GM18505 (cell line): ENCODE data around the gene GRAMD1B.

Experiments used
- ATAC-seq: cut with Tn5 transposase; IDR thresholded peaks from one replicate; pipeline ENCODE4 v1.9.1; 2021; ENCODE audit not compliant: unreplicated experiment
- POLR2A ChIP-seq: IDR thresholded peaks from 4 replicates; pipeline ENCODE4 v1.6.1; 2011; ENCODE audit warnings: borderline replicate concordance; ENCODE audit not compliant: insufficient read depth, insufficient read length; ENCODE audit errors: extremely low read depth

The GRAMD1B gene

GRCh38 chr11:123590296-123590912, 160.3 kb downstream of the GRAMD1B start:
- no peak for ATAC-seq
- no peak for TF ChIP-seq POLR2A

- no peak for TF ChIP-seq POLR2A
- ATAC-seq, result no peak
Observed at GRCh38 chr11:123593570-123593969, 163.5 kb downstream of the GRAMD1B start.

GRCh38 chr11:123594188-123594901, 164.3 kb downstream of the GRAMD1B start:
- TF ChIP-seq POLR2A, result no peak
- ATAC-seq, result no peak

GRCh38 chr11:123594921-123595320, 164.9 kb downstream of the GRAMD1B start:
- ATAC-seq, result no peak
- no peak for TF ChIP-seq POLR2A

- ATAC-seq, result no peak
- no peak for TF ChIP-seq POLR2A
Observed at GRCh38 chr11:123597859-123598258, 167.8 kb downstream of the GRAMD1B start.

GRCh38 chr11:123601136-123601535, 171.1 kb downstream of the GRAMD1B start:
- TF ChIP-seq POLR2A, result no peak
- ATAC-seq, result no peak

- no peak for TF ChIP-seq POLR2A
- ATAC-seq, result no peak
Observed at GRCh38 chr11:123601743-123602142, 171.7 kb downstream of the GRAMD1B start.

GRCh38 chr11:123603666-123604065, 173.6 kb downstream of the GRAMD1B start:
- TF ChIP-seq POLR2A, result no peak
- no peak for ATAC-seq

GRCh38 chr11:123607781-123608180, 177.7 kb downstream of the GRAMD1B start:
- no peak for TF ChIP-seq POLR2A
- no peak for ATAC-seq

GRCh38 chr11:123608371-123608770, 178.3 kb downstream of the GRAMD1B start:
- no peak for TF ChIP-seq POLR2A
- ATAC-seq, result no peak

GRCh38 chr11:123608945-123609344, 178.9 kb downstream of the GRAMD1B start:
- no peak for TF ChIP-seq POLR2A

GRCh38 chr11:123611698-123612097, 181.6 kb downstream of the GRAMD1B start:
- no peak for TF ChIP-seq POLR2A
- ATAC-seq, result no peak

More at GRCh38 chr11:123608945-123609344, 178.9 kb downstream of the GRAMD1B start:
- no peak for ATAC-seq

- no peak for ATAC-seq
- TF ChIP-seq POLR2A, result no peak
Observed at GRCh38 chr11:123616505-123617198, 186.6 kb downstream of the GRAMD1B start.

GRCh38 chr11:123622576-123622975, 192.5 kb downstream of the GRAMD1B start:
- TF ChIP-seq POLR2A, result no peak
- no peak for ATAC-seq
